Right forelimb (tissue), 1 donor: ENCODE results near the gene DENND1A.

ENCODE experiments used
- DNase-seq: peaks from one replicate; pipeline ENCODE4 v3.0.0-alpha.2; 2018

The DENND1A gene

DNA sequence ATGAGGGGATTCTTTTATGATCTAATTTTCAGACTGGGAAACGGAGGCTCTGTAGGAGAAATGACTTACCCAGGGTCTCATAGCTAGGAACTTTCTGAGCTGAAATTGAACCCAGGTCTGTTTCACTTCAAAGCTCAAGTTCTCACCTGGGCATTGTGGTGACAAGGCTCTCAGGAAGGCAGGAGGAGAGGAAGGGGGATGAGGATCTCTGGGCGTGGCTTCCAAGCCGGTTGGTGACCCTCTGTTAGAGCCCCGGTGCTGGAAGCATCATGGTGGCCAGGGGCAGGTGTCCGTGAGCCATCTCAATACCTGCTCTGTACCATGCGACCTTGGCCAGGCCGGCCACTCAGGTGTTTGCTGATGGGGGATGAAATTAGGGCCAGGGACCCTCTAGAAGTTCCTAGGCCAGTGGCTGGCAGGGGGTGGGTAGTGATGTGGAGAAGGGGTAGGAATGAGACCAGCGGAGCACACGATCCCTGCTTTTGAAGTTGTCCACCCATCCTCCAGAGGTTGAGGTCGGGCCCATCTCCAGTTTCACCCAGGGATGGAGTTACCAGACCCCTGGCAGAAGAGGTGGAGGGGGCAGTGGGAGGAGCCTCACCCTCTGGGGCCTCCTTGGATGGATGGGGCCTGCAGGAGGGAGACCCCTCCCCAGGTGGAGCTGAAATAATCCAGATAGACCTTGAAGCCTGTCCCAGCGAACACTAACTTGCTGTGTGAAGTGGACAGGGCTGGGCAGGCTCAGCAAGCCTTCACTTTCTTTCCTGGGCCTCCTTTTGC is 568.0 kb downstream of the DENND1A start:
- DNase-seq = no peak

DNA sequence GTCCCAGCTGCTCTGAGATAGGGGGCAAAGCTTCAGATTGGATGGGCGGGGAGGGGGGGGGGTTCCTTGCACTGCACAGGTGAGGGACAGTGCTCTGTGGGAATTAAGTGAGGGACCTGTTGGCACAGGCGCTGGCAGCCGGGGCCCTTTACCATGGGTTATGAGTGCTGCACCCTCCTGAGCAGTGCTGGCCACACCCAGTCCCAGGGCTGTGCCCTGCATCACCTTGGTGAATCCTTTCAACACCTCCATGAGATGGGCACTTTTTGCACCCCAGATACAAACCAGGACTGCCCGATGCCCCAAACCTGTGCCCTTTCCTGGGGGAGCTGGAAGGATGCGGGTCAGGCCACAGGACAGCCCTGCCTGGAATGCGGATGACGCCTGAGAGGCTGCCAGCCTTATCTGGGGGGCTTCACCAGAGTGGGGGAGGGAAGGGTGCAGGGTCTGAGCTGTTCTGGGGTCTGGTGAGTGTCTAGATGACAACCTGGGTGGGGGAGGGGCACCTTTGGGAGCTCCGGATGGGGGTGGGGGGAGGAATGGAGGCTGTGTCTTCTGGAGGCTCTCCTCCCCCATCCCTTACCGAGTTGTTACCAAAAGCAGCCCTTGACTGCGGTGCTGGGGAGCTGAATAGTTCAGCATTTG is 568.7 kb downstream of the DENND1A start:
- DNase-seq = no peak

DNA sequence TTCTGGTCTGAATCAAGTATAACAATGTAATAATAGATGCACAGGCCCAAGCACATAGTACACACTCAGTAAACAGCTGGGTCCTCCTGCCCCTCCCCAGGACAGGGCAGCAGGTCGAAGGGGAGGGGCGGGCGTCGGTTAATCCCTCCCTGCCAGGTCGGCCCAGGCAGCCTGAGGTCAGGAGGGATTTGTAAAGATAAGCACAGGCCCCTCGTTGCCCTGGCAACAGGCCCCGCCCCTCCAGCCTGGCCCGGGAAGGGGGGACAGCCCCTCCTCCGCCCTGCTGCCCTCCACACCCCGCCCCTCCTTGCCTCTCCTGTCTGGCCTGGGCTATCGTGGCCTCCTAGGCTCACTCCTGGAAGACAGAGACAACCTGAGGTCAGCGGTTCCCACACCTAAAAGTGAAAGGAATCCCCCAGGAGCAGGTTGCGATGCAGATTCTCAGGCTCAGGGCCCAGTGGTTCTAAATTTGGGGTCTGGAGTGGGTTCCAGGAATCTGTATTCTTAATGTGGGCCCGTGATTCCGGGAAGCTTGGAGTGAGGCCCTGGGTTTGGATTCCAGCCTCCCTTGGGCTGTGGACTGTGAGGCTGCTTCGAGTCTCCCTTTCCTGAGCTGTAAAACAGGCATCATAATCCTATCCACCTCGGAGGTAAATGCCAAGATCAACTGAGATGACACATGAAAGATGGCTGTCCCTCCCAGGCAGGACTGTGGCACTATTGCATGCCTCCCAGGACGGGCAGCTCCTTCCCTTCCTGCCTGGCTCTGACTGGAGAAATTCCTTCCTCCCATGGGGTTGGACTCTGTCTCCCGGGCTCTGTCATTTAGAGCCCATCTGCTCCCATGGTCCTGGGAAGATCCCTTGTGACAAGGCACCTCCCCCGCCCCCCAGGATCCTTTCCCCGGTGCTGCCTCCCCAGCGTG is 569.5 kb downstream of the DENND1A start:
- no peak for DNase-seq

DNA sequence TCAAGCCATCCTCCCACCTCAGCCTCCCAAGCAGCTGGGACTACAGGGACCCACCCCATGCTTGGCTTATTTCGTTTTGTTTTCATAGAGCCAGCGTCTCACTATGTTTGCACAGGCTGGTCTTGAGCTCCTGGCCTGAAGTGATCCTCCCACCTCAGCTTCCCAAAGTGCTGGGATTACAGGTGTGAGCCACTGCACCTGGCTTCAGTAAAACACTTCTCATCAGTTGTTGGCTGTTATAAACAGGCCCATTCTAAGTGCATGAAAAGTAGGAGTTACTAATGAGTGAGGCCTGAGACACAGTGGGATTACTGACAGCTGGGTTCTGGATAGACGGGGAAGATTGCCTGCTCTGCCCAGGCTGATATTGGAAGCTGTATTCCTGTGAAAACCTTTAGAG is 570.4 kb downstream of the DENND1A start:
- DNase-seq = no peak

DNA sequence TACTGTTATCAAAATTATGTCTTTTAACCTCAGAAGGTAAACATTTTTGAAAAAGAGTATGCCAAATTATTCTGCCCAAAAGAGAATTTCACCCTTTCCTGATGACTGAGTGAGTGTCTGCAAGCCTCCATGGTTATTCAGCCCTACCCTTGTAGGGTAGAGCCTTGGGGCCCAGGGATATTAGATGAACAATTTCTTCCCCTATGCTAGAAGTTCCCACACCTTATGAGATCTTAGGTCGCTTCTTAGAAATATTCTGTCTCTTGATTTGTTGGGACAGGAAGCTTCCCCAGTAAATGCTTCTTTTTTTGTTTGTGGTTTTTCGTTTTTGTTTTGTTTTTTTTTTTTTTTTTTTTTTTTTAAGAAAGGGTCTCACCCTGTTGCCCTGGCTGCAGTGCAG is 570.8 kb downstream of the DENND1A start:
- no peak for DNase-seq

GRCh38 chr9:123358181-123358905 is 571.6 kb downstream of the DENND1A start:
- no peak for DNase-seq

DNA sequence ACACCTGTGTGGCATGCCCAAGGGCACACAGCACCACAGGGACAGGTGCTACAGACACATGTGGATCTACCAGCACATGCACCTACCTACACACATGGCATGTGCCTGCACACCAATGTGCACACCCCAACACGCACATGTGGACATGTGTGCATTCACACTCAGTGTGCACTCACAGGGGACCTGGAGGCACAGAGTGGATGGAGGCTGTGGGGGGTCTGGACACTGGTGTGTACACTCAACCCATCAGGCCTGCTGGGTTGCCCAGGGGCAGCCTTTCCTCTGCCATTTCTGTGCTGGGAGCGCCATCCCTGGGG is 572.2 kb downstream of the DENND1A start:
- no peak for DNase-seq

GRCh38 chr9:123356851-123357742 is 572.8 kb downstream of the DENND1A start:
- no peak for DNase-seq

DNA sequence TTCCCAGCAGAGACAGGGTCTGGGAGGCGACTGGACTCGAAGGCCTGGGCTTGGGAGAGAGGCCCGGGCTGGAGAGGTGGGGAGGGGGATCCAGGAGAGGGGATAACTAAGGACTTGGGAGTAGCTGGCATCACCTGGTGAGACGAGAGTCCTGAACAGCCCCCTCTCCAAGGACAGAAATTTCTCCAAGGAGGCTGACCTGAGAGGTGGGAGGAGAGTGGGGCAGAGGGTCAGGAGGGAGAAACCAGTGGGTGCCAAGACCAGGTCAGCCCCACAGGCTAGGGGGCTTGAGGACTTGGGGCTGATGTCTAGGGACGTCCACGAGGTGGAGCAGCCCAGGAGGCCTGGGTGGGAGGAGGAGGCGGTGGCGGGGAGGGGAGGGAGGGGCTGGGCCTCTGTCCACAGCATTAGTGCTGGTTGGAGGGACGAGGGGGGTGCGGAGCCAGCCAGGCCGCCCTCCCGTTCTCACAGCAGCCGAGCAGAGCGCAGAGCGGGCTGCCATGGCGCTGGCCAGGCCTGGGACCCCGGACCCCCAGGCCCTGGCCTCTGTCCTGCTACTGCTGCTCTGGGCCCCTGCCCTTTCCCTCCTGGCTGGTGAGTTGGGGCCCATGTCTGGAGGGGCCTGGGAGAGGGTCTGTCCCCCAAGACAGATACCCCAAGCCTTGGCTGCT is 574.0 kb downstream of the DENND1A start, which contains the start of gene CRB2:
Gene CRB2, plus strand, starts transcription at position 437 of the 671 bp plus-strand sequence. Its CDS starts 64 bp downstream, at position 501.
- no peak for DNase-seq

DNA sequence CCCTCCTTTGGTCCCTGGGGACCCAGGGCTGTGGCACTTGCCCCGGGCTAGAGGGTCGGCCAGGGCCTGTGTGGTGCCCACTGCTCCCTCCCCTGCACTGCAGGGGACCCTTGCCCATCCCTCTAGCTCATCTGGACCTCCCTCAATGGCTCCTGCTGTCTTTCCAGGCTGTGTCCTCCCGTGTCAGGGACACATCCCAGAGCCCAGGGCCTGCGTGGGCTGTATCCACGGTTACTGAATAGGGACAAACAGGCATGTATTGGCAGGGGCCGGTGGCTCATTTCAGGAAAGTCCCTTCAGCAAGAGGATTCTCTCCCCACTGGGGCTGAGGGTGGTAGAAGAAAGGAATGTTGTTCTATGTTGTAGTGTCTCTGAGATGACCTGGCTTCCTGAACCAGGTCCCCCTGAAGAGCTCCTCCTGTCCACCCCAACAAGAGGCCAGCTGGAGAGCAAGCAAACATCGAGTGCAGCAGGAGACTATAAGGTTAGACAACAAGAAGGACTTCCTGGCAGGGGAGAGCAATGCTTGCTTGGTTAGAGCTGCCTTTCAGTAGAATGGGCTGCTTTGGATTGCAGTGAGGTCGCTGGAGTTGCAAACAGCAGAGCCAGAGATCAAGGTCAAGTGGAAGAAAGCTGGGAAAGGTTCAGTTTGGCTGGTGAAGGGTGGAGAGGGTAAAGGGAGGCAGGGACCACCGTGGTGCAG is 575.0 kb downstream of the DENND1A start:
- no peak for DNase-seq

- peak; percentile 77 for DNase-seq
Observed at GRCh38 chr9:123353984-123354591, 575.8 kb downstream of the DENND1A start.

GRCh38 chr9:123353041-123353440 is 576.9 kb downstream of the DENND1A start:
- DNase-seq = no peak

DNA sequence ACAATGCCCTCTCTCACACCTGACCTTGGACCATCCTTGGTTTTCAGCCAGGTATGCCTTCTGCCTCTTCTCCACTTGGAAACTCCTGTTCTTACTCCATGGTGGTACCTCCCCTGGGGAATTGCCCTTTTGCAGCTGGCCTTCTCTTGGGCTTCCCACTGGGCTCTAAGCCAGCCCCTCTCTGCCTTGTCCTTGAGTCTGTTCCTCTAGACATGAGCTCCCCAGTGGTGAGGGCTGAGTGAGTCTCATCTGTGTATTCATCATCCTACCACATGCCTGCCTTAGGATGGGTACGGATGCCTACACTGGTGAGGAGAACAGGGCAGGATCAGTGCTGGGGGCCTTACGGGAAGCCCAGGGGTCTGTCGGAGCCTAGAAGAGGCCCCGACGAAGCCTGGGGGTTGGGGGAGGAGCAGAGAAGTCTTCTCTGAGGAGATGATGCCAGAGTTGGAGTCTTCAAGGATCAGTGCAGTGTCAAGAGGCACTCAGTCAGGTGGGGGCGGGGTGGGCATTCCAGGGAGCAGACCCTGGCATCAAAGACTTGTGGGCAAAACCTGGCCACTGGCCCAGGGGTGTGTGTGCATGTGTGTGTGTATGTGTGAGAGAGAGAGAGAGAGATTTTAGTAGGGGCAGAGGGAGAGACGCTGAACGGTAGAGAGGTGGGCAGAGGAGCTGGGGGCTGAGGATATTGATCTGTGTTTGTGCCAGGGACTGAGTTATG is 579.2 kb downstream of the DENND1A start:
- no peak for DNase-seq

DNA sequence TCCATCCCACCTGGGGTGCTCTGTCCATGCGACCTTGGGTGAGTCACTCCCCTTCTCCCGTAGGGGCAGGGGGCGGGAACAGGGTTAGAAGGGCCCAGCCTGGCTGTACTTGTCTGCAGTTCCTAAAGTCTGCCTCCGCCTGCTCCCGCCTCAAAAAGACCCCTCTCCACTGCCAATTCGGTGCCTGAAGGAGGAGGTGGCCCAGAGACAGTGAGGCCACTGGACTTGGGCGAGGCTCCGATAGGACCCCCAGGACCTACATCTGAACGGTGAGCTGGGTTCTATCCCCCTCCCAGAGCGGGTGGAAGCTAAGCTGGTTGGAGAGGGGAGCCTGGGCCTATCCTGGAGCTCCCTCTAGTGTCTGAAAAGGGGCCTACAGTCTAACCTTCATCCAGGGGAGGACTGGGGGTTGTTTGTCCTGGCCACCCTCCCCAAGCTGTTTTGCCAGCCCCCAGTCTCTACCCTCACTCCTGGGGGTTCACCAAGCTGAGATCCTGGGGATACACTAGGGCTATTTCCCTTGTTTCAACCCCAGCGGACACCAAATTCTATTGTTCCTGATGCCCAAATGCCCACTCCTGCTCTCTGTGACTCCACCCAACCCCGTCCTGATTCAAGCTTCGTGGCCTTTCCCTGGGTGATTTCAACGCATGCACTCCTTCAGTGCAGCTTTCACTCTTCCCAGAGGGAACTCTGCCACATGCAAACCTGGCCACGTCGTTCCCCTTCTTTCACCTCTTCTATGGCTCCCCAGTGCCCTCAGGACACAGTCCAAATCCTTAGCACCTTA is 580.0 kb downstream of the DENND1A start:
- DNase-seq = peak; percentile 82

- no peak for DNase-seq
Observed at GRCh38 chr9:123349033-123349432, 580.9 kb downstream of the DENND1A start.

DNA sequence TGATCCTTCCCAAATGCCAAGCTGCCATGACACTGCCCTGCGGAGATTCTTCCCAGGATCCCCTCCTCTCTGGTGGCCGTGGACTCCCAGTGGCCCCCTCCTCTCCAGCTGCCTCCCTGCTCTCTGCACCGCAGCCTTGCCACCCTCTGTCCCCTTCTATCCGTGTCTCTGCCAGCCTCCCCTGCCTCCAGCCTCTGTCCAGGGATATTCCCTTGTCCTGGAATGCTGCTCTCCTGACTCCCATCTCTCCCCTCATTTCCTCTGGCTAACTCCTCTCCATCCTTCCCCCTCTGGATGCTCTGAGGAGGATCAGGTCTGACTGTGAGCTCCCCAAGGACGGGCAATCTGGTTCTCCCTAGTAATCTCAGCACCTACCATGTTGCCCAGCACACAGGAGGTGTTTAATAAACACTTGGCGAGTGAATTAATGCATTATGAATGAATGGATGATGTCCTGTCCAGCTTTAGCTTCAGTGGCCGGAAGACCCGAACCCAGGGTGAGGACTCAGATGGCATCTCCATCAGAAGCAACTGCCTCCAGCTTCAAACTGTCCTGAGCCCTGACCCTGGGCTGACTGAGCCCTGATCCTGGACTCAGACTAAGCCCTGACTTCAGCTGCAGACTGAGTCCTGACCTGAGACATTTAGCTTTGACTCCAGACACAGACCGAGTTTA is 581.5 kb downstream of the DENND1A start:
- DNase-seq = no peak

DNA sequence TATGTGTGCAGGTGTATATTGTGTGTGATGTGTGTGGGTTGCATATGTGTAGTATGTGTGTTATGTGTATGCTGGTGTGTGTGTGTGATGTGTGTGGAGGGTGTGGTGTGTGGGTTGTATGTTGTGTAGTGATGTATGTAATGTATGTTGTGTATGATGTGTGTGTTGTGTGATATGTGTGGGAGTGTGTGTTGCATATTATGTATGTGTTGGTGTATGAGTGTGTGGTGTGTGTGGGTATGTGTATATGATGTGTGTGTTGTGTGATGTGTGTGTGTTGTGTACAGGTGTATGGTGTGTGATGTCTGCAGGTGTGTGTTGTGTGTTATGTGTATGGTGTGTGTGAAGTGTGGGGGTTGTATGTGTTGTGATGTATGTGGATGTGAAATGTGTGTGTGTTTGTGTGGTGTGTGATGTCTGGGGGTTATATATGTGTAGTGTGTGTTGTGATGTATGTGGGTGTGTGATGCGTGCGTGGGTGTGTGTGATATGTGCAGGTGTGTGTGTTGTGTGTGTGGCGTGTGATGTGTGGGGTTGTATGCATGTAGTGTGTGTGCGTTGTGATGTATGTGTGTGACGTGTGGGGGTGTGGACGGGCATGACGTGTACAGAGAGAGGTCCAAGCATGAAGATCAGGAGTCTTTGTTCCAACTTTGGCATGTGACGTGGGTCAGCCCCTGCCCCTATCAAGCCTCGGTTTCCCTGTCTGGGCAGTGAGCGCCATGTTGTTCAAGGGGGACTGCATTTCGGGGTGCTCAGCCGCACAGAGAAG is 582.5 kb downstream of the DENND1A start:
- DNase-seq = no peak
